NT2/D1 (cell line): ENCODE results near the gene SALL3.

ENCODE experiments used
- YY1 ChIP-seq: IDR thresholded peaks from 2 replicates; pipeline ENCODE4 v1.6.1; 2011; ENCODE audit not compliant: insufficient read length, insufficient read depth
- ZNF274 ChIP-seq: IDR thresholded peaks from 2 replicates; pipeline ENCODE4 v1.6.1; 2011; ENCODE audit warnings: mild to moderate bottlenecking, low read depth, low read length

DNA sequence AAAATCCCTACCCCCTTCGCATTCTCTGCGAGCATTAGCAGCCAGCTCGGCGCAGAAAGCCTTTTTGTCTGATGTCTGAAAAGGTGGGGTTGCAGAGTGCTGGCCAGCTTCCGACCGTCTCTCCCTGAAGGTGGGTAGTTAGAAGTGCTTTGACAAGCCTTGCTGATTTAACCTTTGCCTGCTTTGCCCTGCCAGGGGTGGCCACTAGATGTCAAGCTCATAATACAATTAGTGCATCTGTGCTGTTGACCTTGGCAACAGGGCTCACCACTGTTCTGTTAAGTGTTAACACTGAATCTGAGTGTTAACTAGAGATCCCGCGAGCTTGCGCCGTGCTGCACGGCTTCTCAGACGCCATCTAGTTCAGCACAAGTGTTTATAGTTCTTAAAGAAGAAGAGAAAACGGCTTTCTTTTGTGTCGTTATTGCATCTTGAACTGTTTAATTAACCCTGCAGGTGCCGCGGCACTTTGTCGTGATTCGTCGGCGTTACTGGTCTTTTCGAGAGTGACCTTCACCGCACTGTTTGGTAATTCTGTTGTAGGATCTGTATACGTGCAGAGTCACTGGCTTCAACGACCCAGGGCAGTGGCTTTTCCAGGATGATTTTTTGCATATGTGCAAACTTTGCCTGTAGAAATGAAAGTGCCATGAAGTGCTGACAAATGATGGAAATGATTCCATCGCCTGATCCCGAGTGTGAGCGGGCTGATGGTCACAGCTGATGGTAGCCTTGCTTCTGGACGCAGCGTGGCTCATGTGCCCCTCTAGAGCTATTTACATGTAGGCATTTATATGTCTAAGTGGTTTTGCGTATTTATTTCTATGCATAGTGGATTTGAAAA is 5.5 kb downstream of the SALL3 start:
- TF ChIP-seq ZNF274 (no peak), YY1 (no peak)
